Adrenal gland (tissue), 12 donors: ENCODE data around the gene GLYAT. TPM values are rescaled to one million over a fixed set of nuclear protein-coding genes. Genes with fewer than 3 reads are reported as not detected.

Experiments used
- DNase-seq, 7 donors: peaks; one replicate each; pipeline ENCODE4 v3.0.0-alpha.2; 2019 to 2020
- H3K27ac ChIP-seq, 5 donors: fragments of 200-600 bp; sonication (generic) in 4 of 5; 1 replicate in 3 of 5; 2 replicates in 2 of 5; pipeline versions ENCODE4 v1.5.1 to v1.8.0; 2016 to 2020; ENCODE audit warnings: mild to moderate bottlenecking in 1 of 5
- H3K27me3 ChIP-seq: fragments of 200-600 bp; 2 replicates; pipeline ENCODE4 v1.8.0; 2021
- H3K36me3 ChIP-seq, 2 donors: fragments of 200-600 bp; replicated peaks in 1 of 2; 1 replicate in 1 of 2; 2 replicates in 1 of 2; pipeline versions ENCODE4 v1.5.1 to v1.8.0; 2018 to 2022
- H3K4me1 ChIP-seq, 2 donors: fragments of 200-600 bp; replicated peaks in 1 of 2; 1 replicate in 1 of 2; 2 replicates in 1 of 2; pipeline versions ENCODE4 v1.5.1 to v1.8.0; 2018 to 2021
- H3K4me3 ChIP-seq, 4 donors: fragments of 200-600 bp; sonication (generic) in 3 of 4; one replicate each; pipeline ENCODE4 v1.5.1; 2016 to 2018
- H3K9me3 ChIP-seq, 3 donors: fragments of 200-600 bp; sonication (generic) in 1 of 3; replicated peaks in 1 of 3; 1 replicate in 2 of 3; 2 replicates in 1 of 3; pipeline versions ENCODE4 v1.5.1 to v1.8.0; 2016 to 2021
- CTCF ChIP-seq, 6 experiments: fragments of 450-650 bp in 4 of 6; fragments of 200-600 bp in 2 of 6; sonication (generic) in 1 of 6; IDR thresholded peaks; 1 replicate in 5 of 6; 2 replicates in 1 of 6; pipeline versions ENCODE4 v1.5.1 to v1.8.0; 2016 to 2021; ENCODE audit warnings: antibody characterized with exemption in 6 of 6, mild to moderate bottlenecking in 2 of 6, moderate library complexity in 1 of 6
- POLR2A ChIP-seq, 2 donors: fragments of 450-650 bp; IDR thresholded peaks; one replicate each; pipeline ENCODE4 v1.6.1; 2017; ENCODE audit warnings: antibody characterized with exemption in 2 of 2, mild to moderate bottlenecking in 2 of 2, moderate library complexity in 1 of 2
- WGBS, 4 donors: extraction: QIAGEN DNeasy Blood & Tissue Kit in 2 of 4; methylation state at CpG; one replicate each; pipeline versions ENCODE4 v1.1.5 to v1.1.7; 2013 to 2017; 5-methylcytosine and 5-hydroxymethylcytosine counted together
- intact Hi-C, 2 donors: fragments of 100-400 bp; cut with DNase I; formaldehyde crosslinking; loops; one replicate each; pipeline versions ENCODE4 v1.14.1 to v1.15.0; 2022 to 2023
- polyA plus RNA-seq, 3 donors: library from polyadenylated mRNA; stranded (reverse); fragments of 200-250 nt in 2 of 3; fragments of 350-450 nt in 1 of 3; fragmentation: Illumina TruSeq in 1 of 3; extraction: RNeasy Lipid Tissue Mini Kit (QIAGEN cat#74804) in 1 of 3; gene quantifications; one replicate each; pipeline ENCODE4 v1.2.3, GENCODE V29; 2013 to 2014
- total RNA-seq, 9 donors: library from RNA; depleted of rRNA in 4 of 9; stranded (reverse); fragments of >200 nt in 4 of 9; fragments of 120-200 nt in 1 of 9; fragmentation: NEBNext Ultra II Directional in 1 of 9; extraction: Animal tissue kit (Norgen Biotek cat#: 25700) in 1 of 9; gene quantifications; one replicate each; pipeline versions ENCODE4 v1.1.0 to v1.2.4, GENCODE V29; 2013 to 2023
- donor health status: healthy with polysubstance abuse.
- donor health status: Bipolar disorder and iron deficiency.
- donor health status: DM: yes; HTN: yes; CAD: no.
- donor health status: DM: no; HTN: no; CAD: no.
- donor health status: DM: no; HTN: no; CAD: no.
- donor health status: DM: yes; HTN: yes; CAD: no.

Gene GLYAT
- total and polyA plus RNA-seq, 12 donors = 0.09 to 0.29 (median 0.13) TPM; not detected in 9

DNA sequence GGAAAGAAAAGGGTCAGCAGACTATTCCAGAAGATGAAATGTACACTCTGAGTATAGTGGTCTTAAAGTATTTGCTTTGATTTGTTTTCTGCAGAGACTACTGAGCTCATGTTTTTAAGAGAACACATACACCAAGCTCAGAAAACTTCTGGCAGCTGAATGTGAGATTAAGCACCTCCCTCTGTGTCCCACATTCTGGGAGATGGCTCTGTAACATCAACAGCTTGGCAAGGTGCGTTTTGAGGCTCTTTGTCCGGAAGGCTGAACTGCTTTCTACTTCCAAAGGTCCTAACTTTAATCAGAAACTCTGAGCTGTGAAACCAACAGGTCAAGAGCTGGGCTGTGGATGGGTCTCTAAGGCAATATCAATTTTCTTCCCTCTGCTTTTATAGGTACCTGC lies 36.4 kb upstream of the GLYAT start:
- 36 to 69% (median 53%) methylated on average over 2 of the region's 2 CpGs for WGBS, 4 donors

DNA sequence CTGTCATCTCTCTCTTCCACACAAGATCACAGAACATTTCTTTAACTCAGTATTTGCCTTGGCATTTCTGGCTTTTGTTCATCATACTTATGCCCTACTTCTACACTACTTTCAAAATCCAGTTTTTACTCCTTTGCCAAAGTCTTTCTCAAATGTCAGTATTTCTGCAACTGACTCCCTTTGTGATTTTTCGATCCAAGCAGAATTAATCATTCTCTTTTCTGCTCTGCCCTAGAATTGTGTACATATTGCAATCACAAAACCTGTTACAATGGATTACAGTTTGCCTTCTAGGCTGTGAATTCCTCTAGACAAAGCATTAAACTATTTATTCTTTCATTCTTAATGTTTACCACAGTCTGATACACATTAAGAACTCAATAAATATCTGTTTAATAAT lies 33.3 kb upstream of the GLYAT start:
- no peaks in the 10 kb centered on the region for H3K27me3 ChIP-seq
- H3K27ac ChIP-seq = no peak overlapping the region
- H3K9me3 ChIP-seq = no peaks in the 10 kb centered on the region
- WGBS, 4 donors = 35 to 43% (median 42%) methylated on average over 1 of the region's 1 CpG
- intact Hi-C loops = no loop called here
- H3K4me1 ChIP-seq = no peaks in the 10 kb centered on the region
- TF ChIP-seq POLR2A (IDR thresholded peaks at IDR 0.05) (no peak), CTCF (IDR thresholded peaks at IDR 0.05) (no peak)
- H3K4me3 ChIP-seq = no peak overlapping the region
- DNase-seq = no peak
- H3K36me3 ChIP-seq = no peaks in the 10 kb centered on the region

More for the DNA sequence above, 36.4 kb upstream of the GLYAT start:
- no peak for TF ChIP-seq POLR2A (IDR thresholded peaks at IDR 0.05)
- no peak for TF ChIP-seq CTCF (IDR thresholded peaks at IDR 0.05)
- no peaks in the 10 kb centered on the region for H3K27me3 ChIP-seq
- intact Hi-C loops = no loop called here
- H3K36me3 ChIP-seq = no peaks in the 10 kb centered on the region
- no peak overlapping the region for H3K4me3 ChIP-seq
- no peak overlapping the region for H3K27ac ChIP-seq
- H3K4me1 ChIP-seq = no peaks in the 10 kb centered on the region
- DNase-seq = no peak
- H3K9me3 ChIP-seq = no peaks in the 10 kb centered on the region

DNA sequence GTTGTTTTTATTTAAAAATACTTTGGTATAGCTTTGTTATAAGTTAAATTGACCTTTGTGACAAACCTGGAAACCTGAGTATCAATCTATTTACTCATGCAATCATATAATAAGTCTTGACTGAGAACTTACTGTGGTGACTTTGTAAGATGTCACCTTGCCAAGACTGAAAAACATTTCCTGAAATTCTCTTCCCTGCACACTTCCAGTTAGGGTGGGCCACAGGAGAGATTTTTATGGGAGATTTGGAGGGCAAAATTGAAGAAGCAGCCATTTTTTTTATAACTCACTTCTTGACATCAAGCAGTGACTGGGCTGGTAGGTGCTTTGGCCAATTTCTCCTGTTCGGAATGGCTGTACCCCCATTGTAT lies 31.4 kb upstream of the GLYAT start:
- no peaks in the 10 kb centered on the region for H3K36me3 ChIP-seq
- no peaks in the 10 kb centered on the region for H3K27me3 ChIP-seq
- H3K4me1 ChIP-seq = no peaks in the 10 kb centered on the region
- DNase-seq = no peak
- 79 to 94% (median 86%) methylated on average over 1 of the region's 1 CpG for WGBS, 4 donors
- intact Hi-C loops = no loop called here
- H3K9me3 ChIP-seq = no peaks in the 10 kb centered on the region
- H3K27ac ChIP-seq = no peak overlapping the region
- TF ChIP-seq CTCF (IDR thresholded peaks at IDR 0.05) = no peak
- no peak for TF ChIP-seq POLR2A (IDR thresholded peaks at IDR 0.05)
- no peak overlapping the region for H3K4me3 ChIP-seq

- Histone ChIP-seq H3K4me3 (no peak overlapping the region), H3K27ac (no peak overlapping the region), H3K4me1 (no peaks in the 10 kb centered on the region), H3K27me3 (no peaks in the 10 kb centered on the region), H3K9me3 (no peaks in the 10 kb centered on the region), H3K36me3 (no peaks in the 10 kb centered on the region)
- DNase-seq = no peak
- intact Hi-C loops = no loop called here
- TF ChIP-seq CTCF (IDR thresholded peaks at IDR 0.05) = no peak
- no peak for TF ChIP-seq POLR2A (IDR thresholded peaks at IDR 0.05)
- 67 to 72% (median 70%) methylated on average over 6 of the region's 6 CpGs for WGBS, 4 donors
These were observed 30.8 kb upstream of the GLYAT start for GRCh38 chr11:58762284-58763119.
